GM19455 (cell line): ENCODE results near the gene NPY2R.

Source experiments
- ATAC-seq: cut with Tn5 transposase; IDR thresholded peaks from one replicate; pipeline ENCODE4 v1.9.1; 2021; ENCODE audit not compliant: unreplicated experiment

The NPY2R gene, protein sequence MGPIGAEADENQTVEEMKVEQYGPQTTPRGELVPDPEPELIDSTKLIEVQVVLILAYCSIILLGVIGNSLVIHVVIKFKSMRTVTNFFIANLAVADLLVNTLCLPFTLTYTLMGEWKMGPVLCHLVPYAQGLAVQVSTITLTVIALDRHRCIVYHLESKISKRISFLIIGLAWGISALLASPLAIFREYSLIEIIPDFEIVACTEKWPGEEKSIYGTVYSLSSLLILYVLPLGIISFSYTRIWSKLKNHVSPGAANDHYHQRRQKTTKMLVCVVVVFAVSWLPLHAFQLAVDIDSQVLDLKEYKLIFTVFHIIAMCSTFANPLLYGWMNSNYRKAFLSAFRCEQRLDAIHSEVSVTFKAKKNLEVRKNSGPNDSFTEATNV

DNA sequence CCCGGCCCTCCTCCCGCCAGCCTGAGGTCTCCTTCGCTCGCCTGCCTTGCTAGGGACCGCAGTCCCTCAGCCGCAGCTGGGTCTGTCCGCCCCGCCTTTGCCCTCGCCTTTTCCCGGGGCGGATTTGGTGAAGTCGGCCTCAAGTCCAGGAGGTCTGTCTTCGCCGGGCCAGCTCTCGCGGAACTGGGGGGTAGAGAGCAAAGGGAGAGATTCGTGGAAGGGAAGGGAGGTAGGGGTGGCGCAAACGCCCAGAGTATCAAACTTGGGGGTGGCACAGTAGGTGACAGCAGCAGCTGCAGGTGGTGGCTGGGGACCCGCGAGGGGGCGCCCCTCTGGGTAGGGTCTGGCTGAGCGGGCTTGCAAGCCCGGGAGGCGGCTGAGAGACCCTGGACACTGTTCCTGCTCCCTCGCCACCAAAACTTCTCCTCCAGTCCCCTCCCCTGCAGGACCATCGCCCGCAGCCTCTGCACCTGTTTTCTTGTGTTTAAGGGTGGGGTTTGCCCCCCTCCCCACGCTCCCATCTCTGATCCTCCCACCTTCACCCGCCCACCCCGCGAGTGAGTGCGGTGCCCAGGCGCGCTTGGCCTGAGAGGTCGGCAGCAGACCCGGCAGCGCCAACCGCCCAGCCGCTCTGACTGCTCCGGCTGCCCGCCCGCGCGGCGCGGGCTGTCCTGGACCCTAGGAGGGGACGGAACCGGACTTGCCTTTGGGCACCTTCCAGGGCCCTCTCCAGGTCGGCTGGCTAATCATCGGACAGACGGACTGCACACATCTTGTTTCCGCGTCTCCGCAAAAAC, at the start of gene NPY2R:
NPY2R (plus strand) TSS at position 379 of the 797 bp plus-strand sequence. CDS start 5,304 bp downstream, outside the sequence.
- ATAC-seq, result no peak

DNA sequence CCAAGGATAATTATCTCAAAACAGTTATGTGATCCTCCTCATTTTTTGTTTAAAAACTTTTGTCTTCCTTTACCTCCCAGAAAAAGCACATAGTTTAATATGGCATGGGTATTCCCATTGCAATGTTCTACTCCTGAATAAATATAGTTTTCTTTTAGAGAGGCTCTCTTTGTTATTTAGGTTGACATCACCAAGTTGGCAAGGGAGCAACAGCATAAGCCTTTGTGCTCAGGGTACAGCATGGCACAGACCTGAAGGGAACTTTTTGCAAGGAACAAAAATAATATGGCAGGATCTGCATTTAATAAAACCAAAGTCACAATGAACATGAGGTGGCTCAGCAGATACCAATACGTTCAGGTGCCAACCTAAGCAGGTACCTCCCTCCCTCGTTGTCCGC, 47.1 kb upstream of the NPY2R start:
- no peak for ATAC-seq

- ATAC-seq, result no peak
Observed at GRCh38 chr4:155164718-155165117, 43.7 kb upstream of the NPY2R start.

- ATAC-seq, result no peak
Observed at GRCh38 chr4:155170569-155170968, 37.9 kb upstream of the NPY2R start.

GRCh38 chr4:155173371-155173770, 35.1 kb upstream of the NPY2R start:
- ATAC-seq, result no peak

DNA sequence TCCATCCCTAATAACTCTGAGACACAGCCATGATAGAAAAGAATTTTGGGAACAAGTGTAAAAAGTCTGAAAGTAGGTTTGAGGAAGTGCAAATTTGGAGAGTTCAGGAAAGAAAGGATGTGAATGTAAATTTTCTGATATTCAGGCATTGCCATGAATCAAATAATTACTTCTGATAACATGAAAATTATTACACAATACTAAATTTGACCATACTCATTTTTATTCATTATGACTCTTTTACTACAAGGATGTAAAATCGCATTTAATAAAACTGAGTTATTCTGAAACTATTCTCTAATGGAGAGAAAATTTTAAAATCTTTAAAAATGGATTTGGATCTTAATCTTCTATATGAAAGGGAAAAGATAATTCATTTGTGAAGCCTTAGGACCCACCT, 33.8 kb upstream of the NPY2R start:
- ATAC-seq, result no peak

- no peak for ATAC-seq
Observed at GRCh38 chr4:155179216-155179615, 29.2 kb upstream of the NPY2R start.

GRCh38 chr4:155186972-155187371, 21.5 kb upstream of the NPY2R start:
- ATAC-seq, result no peak

DNA sequence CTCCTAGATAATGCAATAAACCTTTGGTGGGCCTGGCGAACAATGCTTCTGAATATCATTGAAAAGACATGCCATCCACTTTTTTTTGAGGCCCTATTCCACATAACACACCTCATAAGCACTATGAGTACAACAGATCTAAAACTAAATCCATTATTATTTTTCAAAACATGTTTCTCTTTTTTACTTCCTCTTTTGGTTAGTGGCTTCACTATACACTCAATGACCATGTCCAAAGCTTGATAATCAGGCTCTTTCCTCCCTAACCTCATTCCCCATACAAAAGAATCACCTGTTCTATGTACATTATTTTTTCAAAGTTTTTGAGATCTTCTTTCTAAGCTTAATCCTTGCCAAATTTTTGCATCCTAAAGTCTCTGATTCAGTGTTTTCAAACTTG, 20.4 kb upstream of the NPY2R start:
- no peak for ATAC-seq

GRCh38 chr4:155190099-155190498, 18.3 kb upstream of the NPY2R start:
- no peak for ATAC-seq

- no peak for ATAC-seq
Observed at GRCh38 chr4:155197757-155198156, 10.7 kb upstream of the NPY2R start.

DNA sequence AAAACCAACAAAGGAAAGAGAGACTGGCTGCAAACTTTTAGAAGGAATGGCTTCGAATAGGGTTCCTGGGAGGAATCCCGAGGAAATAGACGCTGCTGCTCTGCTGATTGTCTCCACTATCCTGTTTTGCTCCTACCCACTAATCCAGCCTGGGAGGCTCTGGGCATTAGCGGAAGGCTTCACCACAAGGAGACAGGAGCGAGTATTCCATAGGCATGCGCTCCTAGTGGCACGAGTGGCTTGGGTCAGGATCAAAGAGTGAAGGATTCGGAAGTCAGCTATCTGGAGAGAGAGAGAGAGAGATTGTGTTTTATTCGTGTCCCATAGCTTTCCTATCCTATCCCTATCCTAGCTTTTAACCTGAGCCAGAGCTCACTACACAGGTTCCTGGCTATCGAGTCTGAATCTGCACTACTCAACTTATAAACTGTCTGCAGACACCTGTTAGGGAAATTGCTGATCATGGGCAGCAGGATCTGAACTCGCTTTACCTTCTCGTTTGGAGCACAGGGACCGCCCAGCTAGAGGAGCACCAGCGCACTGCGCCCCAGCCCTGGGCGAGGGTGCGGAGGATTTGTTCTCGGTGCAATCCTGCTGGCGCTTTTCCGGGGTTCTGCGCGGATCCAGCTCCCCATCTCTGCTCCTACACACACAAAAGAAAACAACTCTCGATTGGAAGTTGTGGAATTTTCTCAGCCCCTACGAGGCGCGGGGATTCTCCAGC, 740 bp upstream of the NPY2R start:
- no peak for ATAC-seq

DNA sequence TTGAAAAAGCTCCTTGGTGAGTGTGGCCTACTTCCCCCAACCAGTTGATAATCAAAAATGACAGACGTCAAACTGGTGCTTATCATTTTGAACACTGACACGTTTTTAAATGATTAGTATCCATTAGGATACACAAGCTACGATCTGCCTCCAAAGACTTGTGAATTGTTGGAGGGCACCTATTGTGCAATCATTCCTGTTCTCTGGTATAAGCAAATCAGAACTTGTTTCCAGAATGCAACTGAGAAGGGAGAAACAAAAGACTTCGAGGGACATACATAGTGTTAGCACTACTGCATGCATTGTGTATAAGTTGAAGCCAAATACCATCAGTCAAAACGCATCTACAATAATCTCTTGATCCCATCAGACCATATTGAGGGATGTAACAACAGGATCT, 11.6 kb downstream of the NPY2R start:
- no peak for ATAC-seq

DNA sequence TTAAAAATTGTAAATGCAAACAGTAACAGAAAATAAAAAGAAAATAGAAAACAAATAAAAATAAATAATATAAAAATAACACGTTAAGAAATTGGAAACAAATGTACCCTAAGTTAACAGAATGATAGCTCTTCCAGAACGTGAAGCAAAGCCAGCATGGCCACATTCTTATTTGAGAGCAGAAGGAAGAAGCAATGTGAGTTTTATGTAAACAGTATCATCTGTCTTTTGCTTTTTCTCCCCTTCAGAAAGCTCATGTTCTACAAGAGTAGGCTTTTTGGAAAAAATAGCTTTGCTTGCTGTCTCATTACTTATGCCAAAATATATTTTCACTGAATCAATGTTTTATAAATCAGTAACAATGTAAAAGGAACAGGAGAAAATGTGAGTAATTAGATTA, 18.7 kb downstream of the NPY2R start:
- no peak for ATAC-seq

GRCh38 chr4:155228713-155229112, 20.3 kb downstream of the NPY2R start:
- no peak for ATAC-seq

GRCh38 chr4:155232432-155232831, 24.0 kb downstream of the NPY2R start:
- no peak for ATAC-seq

GRCh38 chr4:155234206-155234605, 25.8 kb downstream of the NPY2R start:
- no peak for ATAC-seq

GRCh38 chr4:155237567-155237966, 29.1 kb downstream of the NPY2R start:
- no peak for ATAC-seq

DNA sequence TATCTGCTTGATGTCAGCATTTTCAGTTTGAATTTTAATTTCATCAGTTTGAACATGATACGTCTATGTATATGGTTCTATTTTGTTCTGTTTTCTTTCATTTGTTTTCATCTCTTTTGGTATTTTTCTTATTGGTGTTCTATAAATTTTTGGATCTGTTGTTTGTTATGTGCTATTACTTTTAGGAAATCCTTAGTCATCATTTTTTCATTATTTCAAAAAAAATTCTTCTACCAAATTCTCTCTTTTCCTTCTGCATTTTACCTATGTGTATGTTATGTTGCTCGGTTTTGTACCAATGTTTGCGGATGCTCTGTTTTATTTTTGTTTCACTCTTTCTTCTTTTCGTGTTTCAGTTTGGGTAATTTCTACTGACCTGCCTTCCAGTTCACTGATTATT, 32.8 kb downstream of the NPY2R start:
- ATAC-seq, result no peak

- no peak for ATAC-seq
Observed at GRCh38 chr4:155241664-155242063, 33.2 kb downstream of the NPY2R start.

DNA sequence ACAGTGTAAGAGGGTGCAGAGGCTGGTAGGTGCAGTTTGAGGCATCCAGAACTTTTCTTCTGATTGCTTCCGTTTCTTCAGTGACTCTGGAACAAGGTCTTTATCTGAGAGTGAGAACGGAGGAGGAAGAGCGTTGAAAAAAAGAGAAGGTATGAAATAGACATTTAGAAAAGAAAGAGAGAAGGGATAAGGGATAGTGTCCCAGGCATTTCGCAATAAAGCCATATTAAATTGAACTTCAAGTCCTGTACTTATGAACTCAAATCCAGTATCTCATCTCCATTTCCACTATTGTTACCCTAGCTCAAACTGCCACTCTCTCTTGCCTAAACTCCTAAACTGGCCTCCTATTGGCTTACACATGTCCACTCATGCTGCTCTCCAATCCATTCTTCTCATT, 36.7 kb downstream of the NPY2R start:
- ATAC-seq, result no peak
